ENCODE results near the gene CLIC6. TPM values are rescaled to one million over a fixed set of nuclear protein-coding genes. Genes with fewer than 3 reads are reported as not detected.
A peak's percentile ranks its signal among the peaks of the same experiment; 100 is the strongest.

CLIC6 gene
- total and polyA plus RNA-seq, 2 of the 4 experiments (the other 2 are of a cell fraction), result not detected

- H2AK5ac ChIP-seq (ENCODE audit: low read depth, low read length), result no peak overlapping the region
- peak overlapping the region; percentile 80; the same call in 1 of the 2 replicates for H3K4me2 ChIP-seq (ENCODE audit: low read depth, low read length)
- peaks cover 7% of the 10 kb centered on the region for H3K9me1 ChIP-seq (ENCODE audit: insufficient read depth, low read length)
- H2BK20ac ChIP-seq (ENCODE audit: low read depth, low read length), result peak overlapping the region; percentile 78; the same call in 1 of the 2 replicates
- peak overlapping the region; percentile 0 for H2BK5ac ChIP-seq (ENCODE audit: low read depth, low read length, poor library complexity, severe bottlenecking)
- no peaks in the 10 kb centered on the region for H3K36me3 ChIP-seq (ENCODE audit: control insufficient read depth, insufficient read depth, low read length)
- CTCF ChIA-PET, result interaction anchor here (1.3 kb wide), 1 partner anchor 10 kb away, joined by 4 read pairs; no protein-coding TSS in a partner anchor
- H2AFZ ChIP-seq (replicated peaks; ENCODE audit: low read length, poor library complexity), result peak overlapping the region; percentile 3
- peak; percentile 38 for ATAC-seq (ENCODE audit: low read depth)
- no peak overlapping the region for H3K4ac ChIP-seq (ENCODE audit: low read depth, low read length)
- H2BK120ac ChIP-seq (ENCODE audit: low read depth, low read length), result peak overlapping the region; percentile 53
- 0 out of 2 replicates have a peak, but pooled peaks have one; percentile 36 for TF ChIP-seq MAFK (IDR thresholded peaks at IDR 0.05; ENCODE audit: low read depth, low read length)
- no peak for TF ChIP-seq CTCF (conservative IDR thresholded peaks at IDR 0.05; ENCODE audit: low read depth, low read length)
- peak; percentile 57; the same call in 1 of the 2 replicates for TF ChIP-seq NFE2L2 (IDR thresholded peaks at IDR 0.05; ENCODE audit: low read depth, low read length)
- H3K9ac ChIP-seq (ENCODE audit: low read depth, low read length), result no peak overlapping the region
- no peaks in the 10 kb centered on the region for H4K20me1 ChIP-seq (ENCODE audit: insufficient read depth, low read length)
- 0 out of 2 replicates have a peak overlapping the region, but pooled peaks have one; percentile 30 for H4K91ac ChIP-seq (ENCODE audit: insufficient read depth, low read depth, low read length)
- BruUV-seq (replicated peaks), result no TSS peak
- peaks cover 16% of the 10 kb centered on the region for H3K27me3 ChIP-seq (ENCODE audit: control insufficient read depth, insufficient read depth, low read length)
- H3K27ac ChIP-seq (ENCODE audit: insufficient read depth, low read length), result no peak overlapping the region
- H2BK15ac ChIP-seq (ENCODE audit: low read depth, low read length), result 0 out of 3 replicates have a peak overlapping the region, but pooled peaks have one; percentile 28
- H3K4me1 ChIP-seq (ENCODE audit: control insufficient read depth, insufficient read depth, low read length), result peaks cover 3% of the 10 kb centered on the region; the same call in 1 of the 2 replicates
- peak; percentile 13 for DNase-seq
- no peak overlapping the region for H3K56ac ChIP-seq (ENCODE audit: extremely low read depth, insufficient read depth, low read length)
- no peak overlapping the region for H2AK9ac ChIP-seq (replicated peaks; ENCODE audit: low read depth, low read length, poor library complexity)
- H3K18ac ChIP-seq (ENCODE audit: low read depth, low read length), result peak overlapping the region; percentile 56; the same call in 1 of the 2 replicates
- WGBS, 2 experiments (ENCODE audit: extremely low coverage in 2 of 2, insufficient read length in 1 of 2), result 60% methylated on average over 1 of the region's 9 CpGs; no CpG with 5 or more reads in 1 of the 2 experiments
- H4K8ac ChIP-seq (ENCODE audit: low read depth in 2 of 2, low read length in 2 of 2), result peak overlapping the region in 1 of 2 experiments; percentile 48; a peak in 2 of 4 replicates
- in situ Hi-C loops (cut with MboI; ENCODE audit: low sequenced_read_pairs) (no loop called here), dilution Hi-C loops (cut with HindIII; ENCODE audit: low sequenced_read_pairs, unreplicated experiment) (no loop called here), intact Hi-C loops (cut with micrococcal nuclease) (no loop called here)
- H4K5ac ChIP-seq (ENCODE audit: low read depth, low read length), result peak overlapping the region; percentile 55; the same call in 1 of the 2 replicates
- H3K79me1 ChIP-seq (ENCODE audit: low read depth in 1 of 2, low read length in 2 of 2), result no peaks in the 10 kb centered on the region
- H3K4me3 ChIP-seq (ENCODE audit: insufficient read depth, low read depth, low read length), result no peak overlapping the region
- H3K9me3 ChIP-seq (ENCODE audit: control insufficient read depth, insufficient read depth, low read length), result no peaks in the 10 kb centered on the region
- H3K14ac ChIP-seq (replicated peaks; ENCODE audit: low read depth, low read length), result peak overlapping the region; percentile 22; the same call in 1 of the 2 replicates
- POLR2A ChIA-PET (ENCODE audit: unreplicated experiment), result no interaction called here
- H3K23ac ChIP-seq (ENCODE audit: low read depth, low read length), result no peak overlapping the region
These were observed 28.7 kb upstream of the CLIC6 start for GRCh38 chr21:34639882-34640788.

Measured in IMR-90 (cell line).